ENCODE data around the gene PLD4. TPM values are rescaled to one million over a fixed set of nuclear protein-coding genes. Genes with fewer than 3 reads are reported as not detected.

PLD4 gene
- total and polyA plus RNA-seq, 2 experiments from 2014 or later, result not detected

DNA sequence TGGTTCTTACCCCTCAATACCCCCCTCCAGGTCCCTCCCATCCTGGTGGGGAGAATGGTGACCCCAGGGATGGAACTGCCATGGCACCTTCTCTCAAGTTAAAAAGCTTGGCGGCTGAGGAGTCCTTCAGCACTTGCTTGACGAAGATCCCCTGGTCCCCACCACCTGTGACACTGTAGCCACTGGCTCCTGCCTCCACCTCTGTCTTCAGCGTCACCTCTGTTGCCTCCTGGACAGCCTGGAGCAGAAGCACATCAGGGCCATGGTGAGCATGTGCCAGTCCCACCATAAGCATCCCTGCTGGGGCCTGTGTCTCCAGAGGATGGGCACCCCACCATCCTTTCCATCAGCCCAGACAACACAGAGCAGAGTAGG, 30.7 kb downstream of the PLD4 start:
- DNase-seq (ENCODE audit: low spot score), result no peak
- TF ChIP-seq ZNF331 (CRISPR knock-in tag; IDR thresholded peaks at IDR 0.05; ENCODE audit: low read depth) (no peak), CREB1 (CRISPR knock-in tag; IDR thresholded peaks at IDR 0.05; ENCODE audit: low read depth) (no peak), EZH2 (IDR thresholded peaks at IDR 0.05; ENCODE audit: low read depth, unreplicated experiment) (no peak), JUNB (IDR thresholded peaks at IDR 0.05; ENCODE audit: unreplicated experiment) (no peak), STAT1 (IDR thresholded peaks at IDR 0.05; ENCODE audit: unreplicated experiment) (no peak), EZH2phosphoT487 (IDR thresholded peaks at IDR 0.05; ENCODE audit: unreplicated experiment) (no peak), ZNF114 (CRISPR knock-in tag; IDR thresholded peaks at IDR 0.05) (no peak), NANOG (IDR thresholded peaks at IDR 0.05; ENCODE audit: borderline replicate concordance) (no peak), POLR2AphosphoS5 (IDR thresholded peaks at IDR 0.05; ENCODE audit: low read depth) (no peak)
- TF ChIP-seq, protein P1, sequence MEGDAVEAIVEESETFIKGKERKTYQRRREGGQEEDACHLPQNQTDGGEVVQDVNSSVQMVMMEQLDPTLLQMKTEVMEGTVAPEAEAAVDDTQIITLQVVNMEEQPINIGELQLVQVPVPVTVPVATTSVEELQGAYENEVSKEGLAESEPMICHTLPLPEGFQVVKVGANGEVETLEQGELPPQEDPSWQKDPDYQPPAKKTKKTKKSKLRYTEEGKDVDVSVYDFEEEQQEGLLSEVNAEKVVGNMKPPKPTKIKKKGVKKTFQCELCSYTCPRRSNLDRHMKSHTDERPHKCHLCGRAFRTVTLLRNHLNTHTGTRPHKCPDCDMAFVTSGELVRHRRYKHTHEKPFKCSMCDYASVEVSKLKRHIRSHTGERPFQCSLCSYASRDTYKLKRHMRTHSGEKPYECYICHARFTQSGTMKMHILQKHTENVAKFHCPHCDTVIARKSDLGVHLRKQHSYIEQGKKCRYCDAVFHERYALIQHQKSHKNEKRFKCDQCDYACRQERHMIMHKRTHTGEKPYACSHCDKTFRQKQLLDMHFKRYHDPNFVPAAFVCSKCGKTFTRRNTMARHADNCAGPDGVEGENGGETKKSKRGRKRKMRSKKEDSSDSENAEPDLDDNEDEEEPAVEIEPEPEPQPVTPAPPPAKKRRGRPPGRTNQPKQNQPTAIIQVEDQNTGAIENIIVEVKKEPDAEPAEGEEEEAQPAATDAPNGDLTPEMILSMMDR (conservative IDR thresholded peaks at IDR 0.05; ENCODE audit: low read depth in 2 of 2), result no peak
- TF ChIP-seq, protein P2, sequence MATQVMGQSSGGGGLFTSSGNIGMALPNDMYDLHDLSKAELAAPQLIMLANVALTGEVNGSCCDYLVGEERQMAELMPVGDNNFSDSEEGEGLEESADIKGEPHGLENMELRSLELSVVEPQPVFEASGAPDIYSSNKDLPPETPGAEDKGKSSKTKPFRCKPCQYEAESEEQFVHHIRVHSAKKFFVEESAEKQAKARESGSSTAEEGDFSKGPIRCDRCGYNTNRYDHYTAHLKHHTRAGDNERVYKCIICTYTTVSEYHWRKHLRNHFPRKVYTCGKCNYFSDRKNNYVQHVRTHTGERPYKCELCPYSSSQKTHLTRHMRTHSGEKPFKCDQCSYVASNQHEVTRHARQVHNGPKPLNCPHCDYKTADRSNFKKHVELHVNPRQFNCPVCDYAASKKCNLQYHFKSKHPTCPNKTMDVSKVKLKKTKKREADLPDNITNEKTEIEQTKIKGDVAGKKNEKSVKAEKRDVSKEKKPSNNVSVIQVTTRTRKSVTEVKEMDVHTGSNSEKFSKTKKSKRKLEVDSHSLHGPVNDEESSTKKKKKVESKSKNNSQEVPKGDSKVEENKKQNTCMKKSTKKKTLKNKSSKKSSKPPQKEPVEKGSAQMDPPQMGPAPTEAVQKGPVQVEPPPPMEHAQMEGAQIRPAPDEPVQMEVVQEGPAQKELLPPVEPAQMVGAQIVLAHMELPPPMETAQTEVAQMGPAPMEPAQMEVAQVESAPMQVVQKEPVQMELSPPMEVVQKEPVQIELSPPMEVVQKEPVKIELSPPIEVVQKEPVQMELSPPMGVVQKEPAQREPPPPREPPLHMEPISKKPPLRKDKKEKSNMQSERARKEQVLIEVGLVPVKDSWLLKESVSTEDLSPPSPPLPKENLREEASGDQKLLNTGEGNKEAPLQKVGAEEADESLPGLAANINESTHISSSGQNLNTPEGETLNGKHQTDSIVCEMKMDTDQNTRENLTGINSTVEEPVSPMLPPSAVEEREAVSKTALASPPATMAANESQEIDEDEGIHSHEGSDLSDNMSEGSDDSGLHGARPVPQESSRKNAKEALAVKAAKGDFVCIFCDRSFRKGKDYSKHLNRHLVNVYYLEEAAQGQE (IDR thresholded peaks at IDR 0.05; ENCODE audit: unreplicated experiment), result no peak
- TF ChIP-seq, protein P3, sequence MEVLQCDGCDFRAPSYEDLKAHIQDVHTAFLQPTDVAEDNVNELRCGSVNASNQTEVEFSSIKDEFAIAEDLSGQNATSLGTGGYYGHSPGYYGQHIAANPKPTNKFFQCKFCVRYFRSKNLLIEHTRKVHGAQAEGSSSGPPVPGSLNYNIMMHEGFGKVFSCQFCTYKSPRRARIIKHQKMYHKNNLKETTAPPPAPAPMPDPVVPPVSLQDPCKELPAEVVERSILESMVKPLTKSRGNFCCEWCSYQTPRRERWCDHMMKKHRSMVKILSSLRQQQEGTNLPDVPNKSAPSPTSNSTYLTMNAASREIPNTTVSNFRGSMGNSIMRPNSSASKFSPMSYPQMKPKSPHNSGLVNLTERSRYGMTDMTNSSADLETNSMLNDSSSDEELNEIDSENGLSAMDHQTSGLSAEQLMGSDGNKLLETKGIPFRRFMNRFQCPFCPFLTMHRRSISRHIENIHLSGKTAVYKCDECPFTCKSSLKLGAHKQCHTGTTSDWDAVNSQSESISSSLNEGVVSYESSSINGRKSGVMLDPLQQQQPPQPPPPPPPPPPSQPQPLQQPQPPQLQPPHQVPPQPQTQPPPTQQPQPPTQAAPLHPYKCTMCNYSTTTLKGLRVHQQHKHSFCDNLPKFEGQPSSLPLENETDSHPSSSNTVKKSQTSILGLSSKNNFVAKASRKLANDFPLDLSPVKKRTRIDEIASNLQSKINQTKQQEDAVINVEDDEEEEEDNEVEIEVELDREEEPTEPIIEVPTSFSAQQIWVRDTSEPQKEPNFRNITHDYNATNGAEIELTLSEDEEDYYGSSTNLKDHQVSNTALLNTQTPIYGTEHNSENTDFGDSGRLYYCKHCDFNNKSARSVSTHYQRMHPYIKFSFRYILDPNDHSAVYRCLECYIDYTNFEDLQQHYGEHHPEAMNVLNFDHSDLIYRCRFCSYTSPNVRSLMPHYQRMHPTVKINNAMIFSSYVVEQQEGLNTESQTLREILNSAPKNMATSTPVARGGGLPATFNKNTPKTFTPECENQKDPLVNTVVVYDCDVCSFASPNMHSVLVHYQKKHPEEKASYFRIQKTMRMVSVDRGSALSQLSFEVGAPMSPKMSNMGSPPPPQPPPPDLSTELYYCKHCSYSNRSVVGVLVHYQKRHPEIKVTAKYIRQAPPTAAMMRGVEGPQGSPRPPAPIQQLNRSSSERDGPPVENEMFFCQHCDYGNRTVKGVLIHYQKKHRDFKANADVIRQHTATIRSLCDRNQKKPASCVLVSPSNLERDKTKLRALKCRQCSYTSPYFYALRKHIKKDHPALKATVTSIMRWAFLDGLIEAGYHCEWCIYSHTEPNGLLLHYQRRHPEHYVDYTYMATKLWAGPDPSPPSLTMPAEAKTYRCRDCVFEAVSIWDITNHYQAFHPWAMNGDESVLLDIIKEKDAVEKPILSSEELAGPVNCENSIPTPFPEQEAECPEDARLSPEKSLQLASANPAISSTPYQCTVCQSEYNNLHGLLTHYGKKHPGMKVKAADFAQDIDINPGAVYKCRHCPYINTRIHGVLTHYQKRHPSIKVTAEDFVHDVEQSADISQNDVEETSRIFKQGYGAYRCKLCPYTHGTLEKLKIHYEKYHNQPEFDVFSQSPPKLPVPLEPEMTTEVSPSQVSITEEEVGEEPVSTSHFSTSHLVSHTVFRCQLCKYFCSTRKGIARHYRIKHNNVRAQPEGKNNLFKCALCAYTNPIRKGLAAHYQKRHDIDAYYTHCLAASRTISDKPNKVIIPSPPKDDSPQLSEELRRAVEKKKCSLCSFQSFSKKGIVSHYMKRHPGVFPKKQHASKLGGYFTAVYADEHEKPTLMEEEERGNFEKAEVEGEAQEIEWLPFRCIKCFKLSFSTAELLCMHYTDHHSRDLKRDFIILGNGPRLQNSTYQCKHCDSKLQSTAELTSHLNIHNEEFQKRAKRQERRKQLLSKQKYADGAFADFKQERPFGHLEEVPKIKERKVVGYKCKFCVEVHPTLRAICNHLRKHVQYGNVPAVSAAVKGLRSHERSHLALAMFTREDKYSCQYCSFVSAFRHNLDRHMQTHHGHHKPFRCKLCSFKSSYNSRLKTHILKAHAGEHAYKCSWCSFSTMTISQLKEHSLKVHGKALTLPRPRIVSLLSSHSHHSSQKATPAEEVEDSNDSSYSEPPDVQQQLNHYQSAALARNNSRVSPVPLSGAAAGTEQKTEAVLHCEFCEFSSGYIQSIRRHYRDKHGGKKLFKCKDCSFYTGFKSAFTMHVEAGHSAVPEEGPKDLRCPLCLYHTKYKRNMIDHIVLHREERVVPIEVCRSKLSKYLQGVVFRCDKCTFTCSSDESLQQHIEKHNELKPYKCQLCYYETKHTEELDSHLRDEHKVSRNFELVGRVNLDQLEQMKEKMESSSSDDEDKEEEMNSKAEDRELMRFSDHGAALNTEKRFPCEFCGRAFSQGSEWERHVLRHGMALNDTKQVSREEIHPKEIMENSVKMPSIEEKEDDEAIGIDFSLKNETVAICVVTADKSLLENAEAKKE (CRISPR knock-in tag; IDR thresholded peaks at IDR 0.05), result no peak
- TF ChIP-seq, protein P4, sequence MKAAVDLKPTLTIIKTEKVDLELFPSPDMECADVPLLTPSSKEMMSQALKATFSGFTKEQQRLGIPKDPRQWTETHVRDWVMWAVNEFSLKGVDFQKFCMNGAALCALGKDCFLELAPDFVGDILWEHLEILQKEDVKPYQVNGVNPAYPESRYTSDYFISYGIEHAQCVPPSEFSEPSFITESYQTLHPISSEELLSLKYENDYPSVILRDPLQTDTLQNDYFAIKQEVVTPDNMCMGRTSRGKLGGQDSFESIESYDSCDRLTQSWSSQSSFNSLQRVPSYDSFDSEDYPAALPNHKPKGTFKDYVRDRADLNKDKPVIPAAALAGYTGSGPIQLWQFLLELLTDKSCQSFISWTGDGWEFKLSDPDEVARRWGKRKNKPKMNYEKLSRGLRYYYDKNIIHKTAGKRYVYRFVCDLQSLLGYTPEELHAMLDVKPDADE (IDR thresholded peaks at IDR 0.05), result no peak
- H3K36me3 Mint-ChIP-seq (ENCODE audit: low read depth), result peaks cover 4% of the 10 kb centered on the region; the same call in 2 of the 3 replicates

More for the DNA sequence above, 30.7 kb downstream of the PLD4 start:
- H3K36me3 ChIP-seq (ENCODE audit: insufficient read depth), result no peaks in the 10 kb centered on the region
- H3F3A ChIP-seq (replicated peaks; ENCODE audit: low read depth), result no peaks in the 10 kb centered on the region
- no peaks in the 10 kb centered on the region for H3K4me1 Mint-ChIP-seq
- no peaks in the 10 kb centered on the region for H3K79me2 ChIP-seq (replicated peaks; ENCODE audit: insufficient read depth)
- H2AFZ ChIP-seq, result no peak overlapping the region
- H3K9me3 Mint-ChIP-seq, result peaks cover 8% of the 10 kb centered on the region
- no peaks in the 10 kb centered on the region for H3K27me3 ChIP-seq (ENCODE audit: insufficient read depth)
- H3K4me2 ChIP-seq, result no peak overlapping the region
- no peak overlapping the region for H3K27ac ChIP-seq (ENCODE audit: low read depth)
- H3K4me3 ChIP-seq, result no peak overlapping the region
- no peak overlapping the region for H3K4me3 Mint-ChIP-seq
- H4K20me1 ChIP-seq (replicated peaks; ENCODE audit: insufficient read depth), result no peaks in the 10 kb centered on the region
- ATAC-seq, result no peak
- H3K4me1 ChIP-seq (ENCODE audit: insufficient read depth), result no peaks in the 10 kb centered on the region
- H3K27ac Mint-ChIP-seq, result no peak overlapping the region
- peaks cover 8% of the 10 kb centered on the region for H3K27me3 Mint-ChIP-seq (ENCODE audit: insufficient read depth, low read depth, poor library complexity)
- no peaks in the 10 kb centered on the region for H3K9me2 ChIP-seq (ENCODE audit: insufficient read depth)
